ENCODE data around the gene HTR4. TPM values are rescaled to one million over a fixed set of nuclear protein-coding genes. Genes with fewer than 3 reads are reported as not detected.
"Not testable (repeated sequence)": the region's sequence is repeated elsewhere in the genome, so short reads cannot be mapped to it uniquely, and the experiment has no call there.

The HTR4 gene
- total RNA-seq, 1 donor from 2014 or later: 0.22 TPM

- no peak for ATAC-seq (ENCODE audit: poor library complexity)
- intact Hi-C loops (cut with DNase I): no loop called here
- no peak for DNase-seq
These were observed 95.4 kb downstream of the HTR4 start for GRCh38 chr5:148558892-148559291.

GRCh38 chr5:148556835-148557234 is 97.5 kb downstream of the HTR4 start:
- ATAC-seq (ENCODE audit: poor library complexity) (no peak), DNase-seq (no peak)
- intact Hi-C loops (cut with DNase I): no loop called here

GRCh38 chr5:148554621-148555020 is 99.7 kb downstream of the HTR4 start:
- DNase-seq (no peak), ATAC-seq (ENCODE audit: poor library complexity) (no peak)
- intact Hi-C loops (cut with DNase I): no loop called here

- DNase-seq: no peak
- no peak for ATAC-seq (ENCODE audit: poor library complexity)
These were observed 110.6 kb downstream of the HTR4 start for GRCh38 chr5:148543727-148544126.

GRCh38 chr5:148542812-148543211 is 111.5 kb downstream of the HTR4 start:
- no peak for ATAC-seq (ENCODE audit: poor library complexity)
- no peak for DNase-seq
- intact Hi-C loops (cut with DNase I): no loop called here

More at GRCh38 chr5:148543727-148544126, 110.6 kb downstream of the HTR4 start:
- intact Hi-C loops (cut with DNase I): no loop called here

GRCh38 chr5:148541054-148541835 is 113.1 kb downstream of the HTR4 start:
- intact Hi-C loops (cut with DNase I): no loop called here
- DNase-seq (no peak), ATAC-seq (ENCODE audit: poor library complexity) (peak; percentile 86)

- intact Hi-C loops (cut with DNase I): no loop called here
- no peak for DNase-seq
- peak; percentile 41 for ATAC-seq (ENCODE audit: poor library complexity)
These were observed 113.7 kb downstream of the HTR4 start for GRCh38 chr5:148540647-148541046.

GRCh38 chr5:148539851-148540250 is 114.5 kb downstream of the HTR4 start:
- ATAC-seq (ENCODE audit: poor library complexity) (no peak), DNase-seq (no peak)
- intact Hi-C loops (cut with DNase I): no loop called here

- ATAC-seq (ENCODE audit: poor library complexity) (no peak), DNase-seq (no peak)
- intact Hi-C loops (cut with DNase I): no loop called here
These were observed 119.1 kb downstream of the HTR4 start for GRCh38 chr5:148535190-148535589.

GRCh38 chr5:148532969-148533670 is 121.2 kb downstream of the HTR4 start:
- DNase-seq (no peak), ATAC-seq (ENCODE audit: poor library complexity) (no peak)
- intact Hi-C loops (cut with DNase I): no loop called here

- ATAC-seq (ENCODE audit: poor library complexity); DNase-seq; intact Hi-C loops (cut with DNase I): not testable (repeated sequence)
These were observed 124.9 kb downstream of the HTR4 start for GRCh38 chr5:148529450-148529849.

GRCh38 chr5:148524721-148525120 is 129.6 kb downstream of the HTR4 start:
- DNase-seq (no peak), ATAC-seq (ENCODE audit: poor library complexity) (no peak)
- intact Hi-C loops (cut with DNase I): no loop called here

- DNase-seq: no peak
- no peak for ATAC-seq (ENCODE audit: poor library complexity)
- intact Hi-C loops (cut with DNase I): no loop called here
These were observed 131.2 kb downstream of the HTR4 start for GRCh38 chr5:148523139-148523538.

- no peak for ATAC-seq (ENCODE audit: poor library complexity)
- intact Hi-C loops (cut with DNase I): no loop called here
These were observed 138.9 kb downstream of the HTR4 start for GRCh38 chr5:148515460-148515859.

GRCh38 chr5:148514344-148514743 is 140.0 kb downstream of the HTR4 start:
- intact Hi-C loops (cut with DNase I): no loop called here
- ATAC-seq (ENCODE audit: poor library complexity) (no peak), DNase-seq (no peak)

More at GRCh38 chr5:148515460-148515859, 138.9 kb downstream of the HTR4 start:
- no peak for DNase-seq

GRCh38 chr5:148512498-148512897 is 141.8 kb downstream of the HTR4 start:
- intact Hi-C loops (cut with DNase I): no loop called here
- ATAC-seq (ENCODE audit: poor library complexity) (no peak), DNase-seq (no peak)

GRCh38 chr5:148511810-148512347 is 142.4 kb downstream of the HTR4 start:
- intact Hi-C loops (cut with DNase I): no loop called here

GRCh38 chr5:148509893-148510292 is 144.4 kb downstream of the HTR4 start:
- no peak for ATAC-seq (ENCODE audit: poor library complexity)
- intact Hi-C loops (cut with DNase I): no loop called here
- DNase-seq: no peak

More at GRCh38 chr5:148511810-148512347, 142.4 kb downstream of the HTR4 start:
- DNase-seq (no peak), ATAC-seq (ENCODE audit: poor library complexity) (peak; percentile 62)

- ATAC-seq (ENCODE audit: poor library complexity): peak; percentile 68
- DNase-seq: no peak
- intact Hi-C loops (cut with DNase I): no loop called here
These were observed 146.7 kb downstream of the HTR4 start for GRCh38 chr5:148507648-148508047.

GRCh38 chr5:148499452-148499851 is 154.9 kb downstream of the HTR4 start:
- ATAC-seq (ENCODE audit: poor library complexity) (no peak), DNase-seq (no peak)
- intact Hi-C loops (cut with DNase I): no loop called here
